GM12892 (cell line): ENCODE data around the gene SLC35F1.

Experiments
- POLR2A ChIP-seq: IDR thresholded peaks from 2 replicates; pipeline ENCODE4 v1.6.1; 2011; ENCODE audit warnings: low read depth, low read length, control low read depth
- POLR2AphosphoS5 ChIP-seq: IDR thresholded peaks from 2 replicates; pipeline ENCODE4 v1.6.1; 2011; ENCODE audit warnings: low read depth, low read length, control low read depth

- TF ChIP-seq POLR2A, result no peak
- no peak for TF ChIP-seq POLR2AphosphoS5
These were observed 8.8 kb downstream of the SLC35F1 start for GRCh38 chr6:117915846-117916245.
